Tibial nerve (tissue), 4 donors: ENCODE measurements around the gene HSD11B1. TPM values are rescaled to one million over a fixed set of nuclear protein-coding genes. Genes with fewer than 3 reads are reported as not detected.

Experiments used
- DNase-seq, 2 donors: peaks; one replicate each; pipeline ENCODE4 v3.0.0-alpha.2; 2019; ENCODE audit warnings: low spot score in 2 of 2
- H3K27ac ChIP-seq, 4 donors: fragments of 200-600 bp; sonication (generic) in 3 of 4; one replicate each; pipeline ENCODE4 v1.5.1; 2017 to 2019; ENCODE audit warnings: mild to moderate bottlenecking in 1 of 4
- H3K27me3 ChIP-seq, 2 donors: fragments of 200-600 bp; sonication (generic) in 1 of 2; one replicate each; pipeline versions ENCODE4 v1.5.1 to v1.6.0; 2017 to 2019
- H3K36me3 ChIP-seq, 3 donors: fragments of 200-600 bp; sonication (generic); one replicate each; pipeline ENCODE4 v1.5.1; 2018 to 2019
- H3K4me1 ChIP-seq, 4 donors: fragments of 200-600 bp; sonication (generic) in 3 of 4; one replicate each; pipeline ENCODE4 v1.5.1; 2017 to 2019
- H3K4me3 ChIP-seq, 4 donors: fragments of 200-600 bp; sonication (generic) in 3 of 4; one replicate each; pipeline ENCODE4 v1.5.1; 2017 to 2019; ENCODE audit warnings: mild to moderate bottlenecking in 1 of 4, moderate library complexity in 1 of 4
- H3K9me3 ChIP-seq, 4 donors: fragments of 200-600 bp; sonication (generic) in 3 of 4; one replicate each; pipeline ENCODE4 v1.5.1; 2017 to 2019
- CTCF ChIP-seq, 5 experiments: fragments of 200-600 bp in 3 of 5; fragments of 450-650 bp in 2 of 5; sonication (generic) in 3 of 5; IDR thresholded peaks; one replicate each; pipeline ENCODE4 v1.5.1; 2016 to 2019; ENCODE audit warnings: antibody characterized with exemption in 5 of 5, mild to moderate bottlenecking in 3 of 5, moderate library complexity in 2 of 5
- EP300 ChIP-seq, 2 donors: sonication (generic); formaldehyde crosslinking; IDR thresholded peaks; one replicate each; pipeline ENCODE4 v1.6.1; 2017; ENCODE audit warnings: antibody characterized with exemption in 2 of 2, mild to moderate bottlenecking in 1 of 2
- POLR2A ChIP-seq, 2 donors: fragments of 450-650 bp; IDR thresholded peaks; one replicate each; pipeline ENCODE4 v1.6.1; 2017; ENCODE audit warnings: antibody characterized with exemption in 2 of 2, mild to moderate bottlenecking in 2 of 2, moderate library complexity in 2 of 2
- WGBS, 2 donors: methylation state at CpG; one replicate each; pipeline ENCODE4 v1.1.5; 2018; 5-methylcytosine and 5-hydroxymethylcytosine counted together
- total RNA-seq, 4 donors: library from RNA; depleted of rRNA; stranded (reverse); fragments of >200 nt; gene quantifications; one replicate each; pipeline ENCODE4 v1.1.0, GENCODE V29; 2016

The HSD11B1 gene
- total RNA-seq, 4 donors from 2014 or later = 7.1 to 92.2 (median 19.7) TPM

GRCh38 chr1:209748620-209749019, 44.0 kb downstream of the HSD11B1 start:
- 66 to 72% methylated on average over 4 of the region's 4 CpGs for WGBS, 2 donors
- H3K4me1 ChIP-seq = peaks cover 0 to 11% (median 2%) of the 10 kb centered on the region in 4 donors
- DNase-seq = no peak

GRCh38 chr1:209749205-209749604, 44.6 kb downstream of the HSD11B1 start:
- Histone ChIP-seq H3K27me3 (no peaks in the 10 kb centered on the region), H3K4me1 (peaks cover 0 to 11% (median 2%) of the 10 kb centered on the region in 4 donors), H3K27ac (no peak overlapping the region), H3K36me3 (no peaks in the 10 kb centered on the region), H3K9me3 (no peaks in the 10 kb centered on the region), H3K4me3 (no peak overlapping the region)
- DNase-seq = no peak
- WGBS, 2 donors = 71 to 72% methylated on average over 2 of the region's 2 CpGs
- no peak for TF ChIP-seq CTCF (IDR thresholded peaks at IDR 0.05)
- TF ChIP-seq EP300 (IDR thresholded peaks at IDR 0.05) = no peak
- TF ChIP-seq POLR2A (IDR thresholded peaks at IDR 0.05) = no peak

More at GRCh38 chr1:209748620-209749019, 44.0 kb downstream of the HSD11B1 start:
- Histone ChIP-seq H3K27ac (no peak overlapping the region), H3K4me3 (no peak overlapping the region), H3K27me3 (no peaks in the 10 kb centered on the region), H3K9me3 (no peaks in the 10 kb centered on the region), H3K36me3 (no peaks in the 10 kb centered on the region)
- no peak for TF ChIP-seq CTCF (IDR thresholded peaks at IDR 0.05)
- TF ChIP-seq EP300 (IDR thresholded peaks at IDR 0.05) = no peak
- TF ChIP-seq POLR2A (IDR thresholded peaks at IDR 0.05) = no peak

- TF ChIP-seq POLR2A (IDR thresholded peaks at IDR 0.05) (no peak), EP300 (IDR thresholded peaks at IDR 0.05) (no peak), CTCF (IDR thresholded peaks at IDR 0.05) (no peak)
- H3K4me3 ChIP-seq = no peak overlapping the region
- no peak for DNase-seq
- no peaks in the 10 kb centered on the region for H3K36me3 ChIP-seq
- H3K27ac ChIP-seq = no peak overlapping the region
- WGBS, 2 donors = 70 to 76% methylated on average over 6 of the region's 6 CpGs
- H3K27me3 ChIP-seq = no peaks in the 10 kb centered on the region
- H3K9me3 ChIP-seq = no peaks in the 10 kb centered on the region
- peaks cover 0 to 11% (median 2%) of the 10 kb centered on the region in 4 donors for H3K4me1 ChIP-seq
Observed at GRCh38 chr1:209749670-209750323, 45.2 kb downstream of the HSD11B1 start.

- DNase-seq = no peak
- H3K4me3 ChIP-seq = no peak overlapping the region
- WGBS, 2 donors = 71 to 77% methylated on average over 5 of the region's 5 CpGs
- no peak overlapping the region for H3K27ac ChIP-seq
- peaks cover 0 to 11% (median 4%) of the 10 kb centered on the region in 4 donors for H3K4me1 ChIP-seq
- no peaks in the 10 kb centered on the region for H3K9me3 ChIP-seq
- H3K36me3 ChIP-seq = no peaks in the 10 kb centered on the region
- no peak for TF ChIP-seq EP300 (IDR thresholded peaks at IDR 0.05)
- no peak for TF ChIP-seq POLR2A (IDR thresholded peaks at IDR 0.05)
- TF ChIP-seq CTCF (IDR thresholded peaks at IDR 0.05) = no peak
- H3K27me3 ChIP-seq = no peaks in the 10 kb centered on the region
Observed at GRCh38 chr1:209751627-209752231, 47.1 kb downstream of the HSD11B1 start.

- Histone ChIP-seq H3K27me3 (no peaks in the 10 kb centered on the region), H3K4me3 (no peak overlapping the region), H3K36me3 (no peaks in the 10 kb centered on the region), H3K4me1 (peaks cover 0 to 7% (median 2%) of the 10 kb centered on the region in 4 donors), H3K27ac (no peak overlapping the region), H3K9me3 (no peaks in the 10 kb centered on the region)
- TF ChIP-seq EP300 (IDR thresholded peaks at IDR 0.05) (no peak), CTCF (IDR thresholded peaks at IDR 0.05) (no peak), POLR2A (IDR thresholded peaks at IDR 0.05) (no peak)
- no peak for DNase-seq
- WGBS, 2 donors = 84 to 88% methylated on average over 3 of the region's 3 CpGs
Observed at GRCh38 chr1:209752890-209753289, 48.2 kb downstream of the HSD11B1 start.
